ENCODE data around the gene RABAC1. TPM values are rescaled to one million over a fixed set of nuclear protein-coding genes. Genes with fewer than 3 reads are reported as not detected.

RABAC1 gene
- total and polyA plus RNA-seq, 9 of the 15 experiments (the other 6 are each of a cell fraction or from before 2014, with no cell fraction given): 2.4 to 28.1 (median 9.3) TPM

DNA sequence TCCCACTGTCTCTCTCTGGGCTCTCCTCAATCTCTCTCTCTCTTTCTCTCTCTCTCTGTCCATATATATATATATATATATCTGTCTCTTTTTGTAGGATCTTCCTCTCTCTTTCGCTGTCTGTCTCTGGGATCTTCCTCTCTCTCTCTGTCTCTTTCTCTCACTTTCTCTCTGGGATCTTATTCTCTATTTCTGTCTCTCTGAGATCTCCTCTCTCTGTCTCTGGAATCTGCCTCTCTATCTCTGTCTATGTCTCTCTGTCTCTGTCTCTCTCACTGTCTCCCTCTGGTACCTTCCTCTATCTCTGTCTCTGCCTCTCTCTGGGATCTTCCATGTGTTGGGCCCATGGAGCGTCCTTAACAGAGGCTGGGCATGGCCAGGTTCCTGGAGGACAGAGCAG is 31.5 kb upstream of the RABAC1 start:
- BruUV-seq (replicated peaks): no TSS peak
- H3K4me2 ChIP-seq (ENCODE audit: insufficient read depth, low read length): no peak overlapping the region
- H3K9me1 ChIP-seq (ENCODE audit: control insufficient read depth, insufficient read depth, low read length): no peaks in the 10 kb centered on the region
- FAIRE-seq (no peak), ATAC-seq (no peak), DNase-seq (ENCODE audit: extremely low read depth in 1 of 4, low spot score in 3 of 4) (no peak)
- POLR2A ChIA-PET: no interaction called here
- peaks cover 24 to 65% of the 10 kb centered on the region in 2 experiments for H3K27me3 ChIP-seq (ENCODE audit: control insufficient read depth in 2 of 2, insufficient read depth in 2 of 2, low read length in 2 of 2)
- in situ Hi-C loops (cut with MboI) (no loop called here), intact Hi-C loops (cut with micrococcal nuclease) (no loop called here)
- peaks cover 0 to 24% of the 10 kb centered on the region in 2 experiments; a peak in 2 of 5 replicates for H3K4me1 ChIP-seq (replicated peaks in 1 of 2; ENCODE audit: control insufficient read depth in 2 of 2, insufficient read depth in 2 of 2, low read length in 2 of 2)
- H3K4me3 ChIP-seq: no peak overlapping the region
- H3K9ac ChIP-seq (ENCODE audit: insufficient read depth in 1 of 2, low read depth in 2 of 2, low read length in 2 of 2): no peak overlapping the region
- H3K79me2 ChIP-seq (ENCODE audit: control insufficient read depth, insufficient read depth, low read length): no peaks in the 10 kb centered on the region
- TF ChIP-seq POLR3G (IDR thresholded peaks at IDR 0.05; ENCODE audit: extremely low read depth, insufficient read length, insufficient replicate concordance) (no peak), ZBTB49 (CRISPR knock-in tag; IDR thresholded peaks at IDR 0.05; ENCODE audit: borderline replicate concordance) (no peak), FOXM1 (IDR thresholded peaks at IDR 0.05; ENCODE audit: low read depth) (no peak), FOXM1 (CRISPR knock-in tag; IDR thresholded peaks at IDR 0.05; ENCODE audit: low read depth) (no peak), ZNF311 (CRISPR knock-in tag; IDR thresholded peaks at IDR 0.05) (no peak), ZNF316 (IDR thresholded peaks at IDR 0.05) (no peak), SMARCA5 (IDR thresholded peaks at IDR 0.05) (no peak), SMARCC2 (IDR thresholded peaks at IDR 0.05; ENCODE audit: low read depth) (no peak)
- TF ChIP-seq, protein P1, sequence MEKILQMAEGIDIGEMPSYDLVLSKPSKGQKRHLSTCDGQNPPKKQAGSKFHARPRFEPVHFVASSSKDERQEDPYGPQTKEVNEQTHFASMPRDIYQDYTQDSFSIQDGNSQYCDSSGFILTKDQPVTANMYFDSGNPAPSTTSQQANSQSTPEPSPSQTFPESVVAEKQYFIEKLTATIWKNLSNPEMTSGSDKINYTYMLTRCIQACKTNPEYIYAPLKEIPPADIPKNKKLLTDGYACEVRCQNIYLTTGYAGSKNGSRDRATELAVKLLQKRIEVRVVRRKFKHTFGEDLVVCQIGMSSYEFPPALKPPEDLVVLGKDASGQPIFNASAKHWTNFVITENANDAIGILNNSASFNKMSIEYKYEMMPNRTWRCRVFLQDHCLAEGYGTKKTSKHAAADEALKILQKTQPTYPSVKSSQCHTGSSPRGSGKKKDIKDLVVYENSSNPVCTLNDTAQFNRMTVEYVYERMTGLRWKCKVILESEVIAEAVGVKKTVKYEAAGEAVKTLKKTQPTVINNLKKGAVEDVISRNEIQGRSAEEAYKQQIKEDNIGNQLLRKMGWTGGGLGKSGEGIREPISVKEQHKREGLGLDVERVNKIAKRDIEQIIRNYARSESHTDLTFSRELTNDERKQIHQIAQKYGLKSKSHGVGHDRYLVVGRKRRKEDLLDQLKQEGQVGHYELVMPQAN (IDR thresholded peaks at IDR 0.05; ENCODE audit: borderline replicate concordance): no peak
- 10% methylated on average over 1 of the region's 2 CpGs for WGBS (ENCODE audit: insufficient coverage, low coverage, missing lambda C conversion rate)
- H2AFZ ChIP-seq (ENCODE audit: low read depth, low read length): no peak overlapping the region
- peaks cover 4% of the 10 kb centered on the region for H4K20me1 ChIP-seq (replicated peaks; ENCODE audit: control insufficient read depth, insufficient read depth, low read length)
- H3K36me3 ChIP-seq (ENCODE audit: control insufficient read depth, insufficient read depth, low read length): no peaks in the 10 kb centered on the region
- no peak overlapping the region for H3K27ac ChIP-seq (ENCODE audit: extremely low read depth, low read depth, low read length)
- no peaks in the 10 kb centered on the region for H3K9me3 ChIP-seq (replicated peaks; ENCODE audit: control insufficient read depth, insufficient read depth, low read depth, low read length)
- CTCF ChIA-PET (ENCODE audit: low intra/inter-chr PET ratio): no interaction called here
